ENCODE measurements around the gene ELOVL1.
A peak's percentile ranks its signal among the peaks of the same experiment; 100 is the strongest.

GRCh38 chr1:43358121-43358745 lies 9.6 kb downstream of the ELOVL1 start:
- TF ChIP-seq CTCF (conservative IDR thresholded peaks at IDR 0.05; ENCODE audit: low read depth, low read length), result peak; percentile 55; the same call in 1 of the 2 replicates
- TF ChIP-seq EZH2 (IDR thresholded peaks at IDR 0.05; ENCODE audit: borderline replicate concordance, low read depth, low read length, poor library complexity, severe bottlenecking), result no peak

Measured in A673 (cell line).